ENCODE measurements around the gene TNFAIP3. TPM values are rescaled to one million over a fixed set of nuclear protein-coding genes. Genes with fewer than 3 reads are reported as not detected.

The TNFAIP3 gene
- polyA plus RNA-seq, 3 donors, result 35.5 to 273 (median 38.4) TPM

DNA sequence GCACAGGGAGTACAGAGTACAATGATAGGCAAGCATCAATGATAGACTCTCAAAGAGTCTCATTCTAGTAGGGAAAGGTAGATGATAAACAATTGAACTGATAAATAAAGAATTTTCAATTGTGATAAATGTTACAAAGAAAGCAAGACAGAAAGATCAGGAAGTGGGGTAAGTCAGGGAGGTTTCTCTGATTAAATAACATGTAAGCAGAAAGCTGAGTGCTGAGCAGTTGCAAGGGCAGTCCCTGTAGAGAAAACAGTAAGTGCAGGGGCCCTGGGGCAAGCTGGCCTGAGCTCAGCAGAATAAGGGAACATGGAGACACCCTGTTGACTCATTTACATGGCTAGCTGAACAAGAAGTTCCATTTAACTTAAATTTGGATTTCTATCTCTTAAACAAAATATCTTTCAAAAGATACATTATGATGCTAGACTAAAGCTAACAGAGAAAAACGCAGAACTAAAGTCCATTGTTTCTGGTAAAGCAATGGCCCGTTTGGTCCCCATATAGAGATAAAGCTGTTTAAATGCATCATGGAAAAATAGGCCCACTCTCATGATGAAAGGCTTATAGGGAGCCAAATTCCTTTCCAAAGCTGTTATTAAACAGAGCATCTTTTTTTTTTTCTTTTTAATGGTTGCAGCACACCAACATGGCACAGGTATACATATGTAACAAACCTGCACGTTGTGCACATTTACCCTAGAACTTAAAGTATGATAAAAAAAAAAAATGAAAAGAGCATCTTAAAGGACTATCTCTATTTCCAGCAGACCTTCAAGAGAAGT, 5.3 kb upstream of the TNFAIP3 start:
- no peaks in the 10 kb centered on the region for H3K27me3 Mint-ChIP-seq (ENCODE audit: low read depth in 3 of 3)
- Histone ChIP-seq H3K27me3 (ENCODE audit: control insufficient read depth in 2 of 2, insufficient read depth in 2 of 2, low read length in 2 of 2) (no peaks in the 10 kb centered on the region), H2AFZ (ENCODE audit: insufficient read depth, low read depth, low read length, poor library complexity, severe bottlenecking) (no peak overlapping the region), H3K79me2 (ENCODE audit: insufficient read depth, low read length) (no peaks in the 10 kb centered on the region), H3K36me3 (replicated peaks in 1 of 2; ENCODE audit: control insufficient read depth in 1 of 2, insufficient read depth in 2 of 2, low read length in 2 of 2) (no peaks in the 10 kb centered on the region), H3K4me3 (replicated peaks in 1 of 3; ENCODE audit: low read depth in 2 of 3, low read length in 3 of 3) (no peak overlapping the region), H4K20me1 (ENCODE audit: insufficient read depth, low read length) (no peaks in the 10 kb centered on the region), H3K27ac (ENCODE audit: low read depth in 1 of 2, low read length in 2 of 2) (no peak overlapping the region), H3K4me2 (replicated peaks; ENCODE audit: extremely low read depth, low read length, poor library complexity, severe bottlenecking) (no peak overlapping the region), H3K9me3 (replicated peaks in 1 of 2; ENCODE audit: control insufficient read depth in 1 of 2, insufficient read depth in 1 of 2, low read length in 2 of 2) (no peaks in the 10 kb centered on the region), H3K4me1 (ENCODE audit: control insufficient read depth in 1 of 2, insufficient read depth in 2 of 2, low read length in 2 of 2) (peaks cover 13 to 17% of the 10 kb centered on the region in 2 donors), H3K9ac (ENCODE audit: insufficient read depth, low read length, poor library complexity, severe bottlenecking) (no peak overlapping the region)
- WGBS (ENCODE audit: insufficient coverage), result no CpG with 5 or more reads among the region's 3 CpGs
- intact Hi-C loops (cut with micrococcal nuclease), result no loop called here
- H3K4me1 Mint-ChIP-seq, result peaks cover 23% of the 10 kb centered on the region
- H3K4me3 Mint-ChIP-seq, result no peak overlapping the region
- peaks cover 0 to 2% (median 0%) of the 10 kb centered on the region in 7 donors for H3K9me3 Mint-ChIP-seq
- DNase-seq, result peak in 1 of 3 donors; percentile 59
- TF ChIP-seq, protein P1, sequence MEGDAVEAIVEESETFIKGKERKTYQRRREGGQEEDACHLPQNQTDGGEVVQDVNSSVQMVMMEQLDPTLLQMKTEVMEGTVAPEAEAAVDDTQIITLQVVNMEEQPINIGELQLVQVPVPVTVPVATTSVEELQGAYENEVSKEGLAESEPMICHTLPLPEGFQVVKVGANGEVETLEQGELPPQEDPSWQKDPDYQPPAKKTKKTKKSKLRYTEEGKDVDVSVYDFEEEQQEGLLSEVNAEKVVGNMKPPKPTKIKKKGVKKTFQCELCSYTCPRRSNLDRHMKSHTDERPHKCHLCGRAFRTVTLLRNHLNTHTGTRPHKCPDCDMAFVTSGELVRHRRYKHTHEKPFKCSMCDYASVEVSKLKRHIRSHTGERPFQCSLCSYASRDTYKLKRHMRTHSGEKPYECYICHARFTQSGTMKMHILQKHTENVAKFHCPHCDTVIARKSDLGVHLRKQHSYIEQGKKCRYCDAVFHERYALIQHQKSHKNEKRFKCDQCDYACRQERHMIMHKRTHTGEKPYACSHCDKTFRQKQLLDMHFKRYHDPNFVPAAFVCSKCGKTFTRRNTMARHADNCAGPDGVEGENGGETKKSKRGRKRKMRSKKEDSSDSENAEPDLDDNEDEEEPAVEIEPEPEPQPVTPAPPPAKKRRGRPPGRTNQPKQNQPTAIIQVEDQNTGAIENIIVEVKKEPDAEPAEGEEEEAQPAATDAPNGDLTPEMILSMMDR (IDR thresholded peaks at IDR 0.05), result no peak
- H3K27ac Mint-ChIP-seq, result peak overlapping the region in 1 of 7 donors; percentile 45
- H3K36me3 Mint-ChIP-seq, result peaks cover 0 to 4% of the 10 kb centered on the region in 2 donors

DNA sequence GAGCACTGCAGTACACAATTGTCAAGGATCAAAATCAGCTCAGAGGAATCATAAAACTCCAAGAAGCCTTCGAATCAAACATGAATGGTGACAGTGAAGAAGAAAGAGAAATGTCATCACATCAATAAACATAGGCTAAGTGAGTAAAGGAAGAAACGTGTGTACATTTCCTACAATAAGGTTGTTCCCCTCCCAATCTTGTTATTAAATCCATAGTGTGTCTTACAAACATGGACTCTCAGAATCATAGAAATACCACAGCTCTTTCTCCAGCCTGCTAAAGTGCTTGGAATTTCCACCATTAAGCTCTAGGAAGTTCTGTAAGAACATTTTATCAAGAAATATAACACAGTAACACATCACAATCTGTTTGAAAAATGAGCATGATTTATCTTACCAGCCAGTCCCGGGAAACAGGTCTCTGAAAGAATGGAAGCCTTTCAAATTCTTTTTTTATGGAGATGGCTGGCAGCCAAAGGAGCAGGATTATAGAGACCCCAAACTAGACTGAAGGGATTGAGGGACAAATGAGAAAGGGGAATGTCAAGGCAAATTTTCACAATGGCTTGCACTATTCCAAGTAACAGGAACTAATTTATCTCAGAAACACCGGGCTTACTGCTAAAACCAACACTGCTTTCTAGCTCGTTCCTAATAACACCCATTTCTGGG, 4.5 kb upstream of the TNFAIP3 start:
- Histone ChIP-seq H4K20me1 (ENCODE audit: insufficient read depth, low read length) (peaks cover 2% of the 10 kb centered on the region), H2AFZ (ENCODE audit: insufficient read depth, low read depth, low read length, poor library complexity, severe bottlenecking) (no peak overlapping the region), H3K4me1 (ENCODE audit: control insufficient read depth in 1 of 2, insufficient read depth in 2 of 2, low read length in 2 of 2) (peaks cover 13 to 17% of the 10 kb centered on the region in 2 donors), H3K9me3 (replicated peaks in 1 of 2; ENCODE audit: control insufficient read depth in 1 of 2, insufficient read depth in 1 of 2, low read length in 2 of 2) (no peaks in the 10 kb centered on the region), H3K4me2 (replicated peaks; ENCODE audit: extremely low read depth, low read length, poor library complexity, severe bottlenecking) (no peak overlapping the region), H3K79me2 (ENCODE audit: insufficient read depth, low read length) (peaks cover 4% of the 10 kb centered on the region), H3K4me3 (replicated peaks in 1 of 3; ENCODE audit: low read depth in 2 of 3, low read length in 3 of 3) (no peak overlapping the region), H3K9ac (ENCODE audit: insufficient read depth, low read length, poor library complexity, severe bottlenecking) (no peak overlapping the region), H3K36me3 (replicated peaks in 1 of 2; ENCODE audit: control insufficient read depth in 1 of 2, insufficient read depth in 2 of 2, low read length in 2 of 2) (no peaks in the 10 kb centered on the region), H3K27me3 (ENCODE audit: control insufficient read depth in 2 of 2, insufficient read depth in 2 of 2, low read length in 2 of 2) (no peaks in the 10 kb centered on the region), H3K27ac (ENCODE audit: low read depth in 1 of 2, low read length in 2 of 2) (no peak overlapping the region)
- intact Hi-C loops (cut with micrococcal nuclease), result no loop called here
- Mint-ChIP-seq H3K27ac (no peak overlapping the region), H3K4me1 (peaks cover 23% of the 10 kb centered on the region), H3K9me3 (no peaks in the 10 kb centered on the region), H3K27me3 (ENCODE audit: low read depth in 3 of 3) (no peaks in the 10 kb centered on the region), H3K4me3 (no peak overlapping the region), H3K36me3 (peaks cover under 1 to 4% of the 10 kb centered on the region in 2 donors)
- TF ChIP-seq, protein P1 (IDR thresholded peaks at IDR 0.05), result no peak
- WGBS (ENCODE audit: insufficient coverage), result 100% methylated on average over 1 of the region's 5 CpGs
- DNase-seq, result no peak
